SK-N-SH treated with all-trans-retinoic acid at 6 μM for 48 hours (cell line): ENCODE measurements around the gene GADD45GIP1.
A peak's percentile ranks its signal among the peaks of the same experiment; 100 is the strongest.

Experiments
- ATAC-seq: fragments of 200-7000 bp; cut with Tn5 transposase; 3 replicates; pipeline ENCODE4 v1.9.1; 2020; ENCODE audit warnings: mild to moderate bottlenecking, moderate library complexity
- ARNTL ChIP-seq: fragments of 450-650 bp; formaldehyde crosslinking; IDR thresholded peaks from 2 replicates; pipeline ENCODE4 v1.5.0; 2020; ENCODE audit warnings: low read depth, mild to moderate bottlenecking, moderate library complexity, borderline replicate concordance
- BACH2 ChIP-seq: fragments of 250-450 bp; sonication (Bioruptor Pico); IDR thresholded peaks from 2 replicates; pipeline ENCODE4 v1.9.0; 2021; ENCODE audit warnings: mild to moderate bottlenecking, borderline replicate concordance
- CSDC2 ChIP-seq: fragments of 250-450 bp; sonication (Bioruptor Pico); IDR thresholded peaks from 2 replicates; pipeline ENCODE4 v1.5.0; 2020; ENCODE audit warnings: mild to moderate bottlenecking, moderate library complexity
- ESRRG ChIP-seq: fragments of 250-450 bp; sonication (Bioruptor Pico); IDR thresholded peaks from 2 replicates; pipeline ENCODE4 v1.6.1; 2021; ENCODE audit warnings: mild to moderate bottlenecking
- GLIS3 ChIP-seq: fragments of 250-450 bp; sonication (Bioruptor Pico); IDR thresholded peaks from 2 replicates; pipeline ENCODE4 v1.5.0; 2020; ENCODE audit warnings: mild to moderate bottlenecking, moderate library complexity
- ISL1 ChIP-seq: fragments of 250-450 bp; sonication (Bioruptor Pico); IDR thresholded peaks from 2 replicates; pipeline ENCODE4 v2.1.2; 2022; ENCODE audit warnings: mild to moderate bottlenecking, moderate library complexity
- OSR1 ChIP-seq: fragments of 250-450 bp; sonication (Bioruptor Pico); IDR thresholded peaks from 2 replicates; pipeline ENCODE4 v1.8.0; 2022; ENCODE audit warnings: moderate library complexity, mild to moderate bottlenecking, inconsistent platforms
- PPARA ChIP-seq: fragments of 250-450 bp; sonication (Bioruptor Pico); IDR thresholded peaks from 2 replicates; pipeline ENCODE4 v1.5.0; 2020; ENCODE audit warnings: mild to moderate bottlenecking, borderline replicate concordance
- RARB ChIP-seq: fragments of 250-450 bp; sonication (Bioruptor Pico); IDR thresholded peaks from 2 replicates; pipeline ENCODE4 v1.8.0; 2021; ENCODE audit warnings: mild to moderate bottlenecking, moderate library complexity
- TCF4 ChIP-seq: fragments of 250-450 bp; sonication (Bioruptor Pico); IDR thresholded peaks from 2 replicates; pipeline ENCODE4 v1.8.0; 2021; ENCODE audit warnings: mild to moderate bottlenecking, moderate library complexity, borderline replicate concordance
- TOX ChIP-seq: fragments of 250-450 bp; sonication (Bioruptor Pico); IDR thresholded peaks from 2 replicates; pipeline ENCODE4 v1.8.0; 2021; ENCODE audit warnings: mild to moderate bottlenecking, moderate library complexity, borderline replicate concordance
- ZC3H10 ChIP-seq: fragments of 250-450 bp; sonication (Bioruptor Pico); IDR thresholded peaks from 2 replicates; pipeline ENCODE4 v1.5.1; 2021; ENCODE audit warnings: mild to moderate bottlenecking, moderate library complexity
- ZFP3 ChIP-seq: fragments of 250-450 bp; sonication (Bioruptor Pico); IDR thresholded peaks from 2 replicates; pipeline ENCODE4 v1.5.0; 2020; ENCODE audit warnings: mild to moderate bottlenecking, moderate library complexity
- ZFP30 ChIP-seq: fragments of 450-650 bp; formaldehyde crosslinking; IDR thresholded peaks from 2 replicates; pipeline ENCODE4 v1.5.0; 2022; ENCODE audit warnings: mild to moderate bottlenecking, moderate library complexity
- ZNF565 ChIP-seq: fragments of 450-650 bp; formaldehyde crosslinking; conservative IDR thresholded peaks from 2 replicates; pipeline ENCODE4 v1.5.0; 2020; ENCODE audit warnings: low read depth, mild to moderate bottlenecking, moderate library complexity
- ZNF70 ChIP-seq: fragments of 450-650 bp; formaldehyde crosslinking; IDR thresholded peaks from 2 replicates; pipeline ENCODE4 v1.5.0; 2020; ENCODE audit warnings: mild to moderate bottlenecking, moderate library complexity
- ZNF8 ChIP-seq: fragments of 450-650 bp; formaldehyde crosslinking; IDR thresholded peaks from 2 replicates; pipeline ENCODE4 v1.5.0; 2020; ENCODE audit warnings: mild to moderate bottlenecking, moderate library complexity
- TF ChIP-seq, protein P1 (sequence below): fragments of 250-450 bp; sonication (Bioruptor Pico); IDR thresholded peaks from 2 replicates; pipeline ENCODE4 v1.5.1; 2021; ENCODE audit warnings: mild to moderate bottlenecking, moderate library complexity
- TF ChIP-seq, protein P2 (sequence below): fragments of 250-450 bp; sonication (Bioruptor Pico); IDR thresholded peaks from 2 replicates; pipeline ENCODE4 v1.8.0; 2020; ENCODE audit warnings: mild to moderate bottlenecking, moderate library complexity, borderline replicate concordance
- TF ChIP-seq, protein P3 (sequence below): fragments of 250-450 bp; sonication (Bioruptor Pico); IDR thresholded peaks from 2 replicates; pipeline ENCODE4 v1.5.0; 2020; ENCODE audit warnings: mild to moderate bottlenecking, moderate library complexity
- TF ChIP-seq, protein P4 (sequence below): fragments of 250-450 bp; sonication (Bioruptor Pico); IDR thresholded peaks from 2 replicates; pipeline ENCODE4 v1.5.1; 2020; ENCODE audit warnings: low read depth, mild to moderate bottlenecking, moderate library complexity
- TF ChIP-seq, protein P5 (sequence below): fragments of 250-450 bp; sonication (Bioruptor Pico); IDR thresholded peaks from 2 replicates; pipeline ENCODE4 v1.8.0; 2021; ENCODE audit warnings: low read depth, mild to moderate bottlenecking, moderate library complexity, borderline replicate concordance

GADD45GIP1 gene

DNA sequence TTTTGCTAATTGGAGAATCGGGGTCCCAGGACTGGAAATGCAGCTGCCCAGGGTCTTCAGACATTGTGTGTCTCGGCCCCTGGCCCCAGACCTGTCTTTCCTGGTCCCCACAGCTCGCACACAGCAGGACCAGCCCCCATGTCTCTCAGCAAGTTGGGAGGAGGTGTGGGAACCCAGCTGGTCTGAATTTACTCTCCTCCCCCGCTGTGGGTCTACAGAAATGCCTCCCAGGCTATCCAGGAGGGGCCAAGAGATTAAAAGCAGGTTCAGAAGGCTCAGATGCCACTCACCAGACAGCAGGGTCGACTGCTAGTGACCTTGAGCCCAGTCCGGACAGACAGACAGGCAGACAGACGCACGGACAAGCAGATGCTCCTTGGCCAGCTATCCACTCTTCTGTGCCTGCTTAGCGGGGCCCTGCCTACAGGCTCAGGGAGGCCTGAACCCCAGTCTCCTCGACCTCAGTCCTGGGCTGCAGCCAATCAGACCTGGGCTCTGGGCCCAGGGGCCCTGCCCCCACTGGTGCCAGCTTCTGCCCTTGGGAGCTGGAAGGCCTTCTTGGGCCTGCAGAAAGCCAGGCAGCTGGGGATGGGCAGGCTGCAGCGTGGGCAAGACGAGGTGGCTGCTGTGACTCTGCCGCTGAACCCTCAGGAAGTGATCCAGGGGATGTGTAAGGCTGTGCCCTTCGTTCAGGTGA is 12.4 kb upstream of the GADD45GIP1 start, which contains the start of gene DAND5:
DAND5 (plus strand) TSS at position 285 of the 697 bp plus-strand sequence; CDS start at position 370, 85 bp downstream.
- peak; percentile 65 for ATAC-seq
- no peak for TF ChIP-seq ARNTL
- 0 out of 2 replicates have a peak, but pooled peaks have one; percentile 47 for TF ChIP-seq PPARA
- 0 out of 2 replicates have a peak, but pooled peaks have one; percentile 14 for TF ChIP-seq ZNF565 (CRISPR knock-in tag)
- TF ChIP-seq TOX (CRISPR knock-in tag), result no peak
- no peak for TF ChIP-seq CSDC2 (CRISPR knock-in tag)
- TF ChIP-seq ZNF70 (CRISPR knock-in tag), result no peak
- TF ChIP-seq ZNF8, result no peak

DNA sequence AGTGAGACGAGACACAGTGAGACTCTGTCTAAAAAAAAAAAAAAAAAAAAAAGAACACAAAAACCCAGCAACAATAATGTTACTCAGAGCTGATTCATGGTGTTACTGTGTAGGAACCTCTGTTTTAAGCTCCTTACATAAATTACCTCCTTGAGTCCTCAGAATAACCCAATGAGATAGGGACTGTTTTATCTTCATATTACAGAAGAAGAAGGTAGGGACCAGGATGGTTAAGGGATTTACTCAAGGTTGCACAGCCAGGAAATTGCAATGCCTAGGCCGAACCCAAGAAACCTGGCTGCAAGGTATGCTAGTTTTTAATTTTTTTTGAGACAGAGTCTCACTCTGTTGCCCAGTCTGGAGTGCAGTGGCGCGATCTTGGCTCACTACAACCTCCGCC is 10.9 kb upstream of the GADD45GIP1 start:
- no peak for TF ChIP-seq ZFP30 (CRISPR knock-in tag)
- TF ChIP-seq ZNF70 (CRISPR knock-in tag), result no peak
- TF ChIP-seq TCF4 (CRISPR knock-in tag), result no peak
- TF ChIP-seq RARB (CRISPR knock-in tag), result no peak
- no peak for TF ChIP-seq TOX (CRISPR knock-in tag)
- no peak for TF ChIP-seq ZNF565 (CRISPR knock-in tag)
- TF ChIP-seq ZNF8, result no peak
- no peak for TF ChIP-seq ZFP3 (CRISPR knock-in tag)
- TF ChIP-seq ESRRG, result no peak
- TF ChIP-seq, protein P1, sequence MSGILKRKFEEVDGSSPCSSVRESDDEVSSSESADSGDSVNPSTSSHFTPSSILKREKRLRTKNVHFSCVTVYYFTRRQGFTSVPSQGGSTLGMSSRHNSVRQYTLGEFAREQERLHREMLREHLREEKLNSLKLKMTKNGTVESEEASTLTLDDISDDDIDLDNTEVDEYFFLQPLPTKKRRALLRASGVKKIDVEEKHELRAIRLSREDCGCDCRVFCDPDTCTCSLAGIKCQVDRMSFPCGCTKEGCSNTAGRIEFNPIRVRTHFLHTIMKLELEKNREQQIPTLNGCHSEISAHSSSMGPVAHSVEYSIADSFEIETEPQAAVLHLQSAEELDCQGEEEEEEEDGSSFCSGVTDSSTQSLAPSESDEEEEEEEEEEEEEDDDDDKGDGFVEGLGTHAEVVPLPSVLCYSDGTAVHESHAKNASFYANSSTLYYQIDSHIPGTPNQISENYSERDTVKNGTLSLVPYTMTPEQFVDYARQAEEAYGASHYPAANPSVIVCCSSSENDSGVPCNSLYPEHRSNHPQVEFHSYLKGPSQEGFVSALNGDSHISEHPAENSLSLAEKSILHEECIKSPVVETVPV (CRISPR knock-in tag), result no peak
- TF ChIP-seq, protein P2, sequence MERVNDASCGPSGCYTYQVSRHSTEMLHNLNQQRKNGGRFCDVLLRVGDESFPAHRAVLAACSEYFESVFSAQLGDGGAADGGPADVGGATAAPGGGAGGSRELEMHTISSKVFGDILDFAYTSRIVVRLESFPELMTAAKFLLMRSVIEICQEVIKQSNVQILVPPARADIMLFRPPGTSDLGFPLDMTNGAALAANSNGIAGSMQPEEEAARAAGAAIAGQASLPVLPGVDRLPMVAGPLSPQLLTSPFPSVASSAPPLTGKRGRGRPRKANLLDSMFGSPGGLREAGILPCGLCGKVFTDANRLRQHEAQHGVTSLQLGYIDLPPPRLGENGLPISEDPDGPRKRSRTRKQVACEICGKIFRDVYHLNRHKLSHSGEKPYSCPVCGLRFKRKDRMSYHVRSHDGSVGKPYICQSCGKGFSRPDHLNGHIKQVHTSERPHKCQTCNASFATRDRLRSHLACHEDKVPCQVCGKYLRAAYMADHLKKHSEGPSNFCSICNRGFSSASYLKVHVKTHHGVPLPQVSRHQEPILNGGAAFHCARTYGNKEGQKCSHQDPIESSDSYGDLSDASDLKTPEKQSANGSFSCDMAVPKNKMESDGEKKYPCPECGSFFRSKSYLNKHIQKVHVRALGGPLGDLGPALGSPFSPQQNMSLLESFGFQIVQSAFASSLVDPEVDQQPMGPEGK (CRISPR knock-in tag), result no peak
- TF ChIP-seq GLIS3 (CRISPR knock-in tag), result no peak
- TF ChIP-seq, protein P3, sequence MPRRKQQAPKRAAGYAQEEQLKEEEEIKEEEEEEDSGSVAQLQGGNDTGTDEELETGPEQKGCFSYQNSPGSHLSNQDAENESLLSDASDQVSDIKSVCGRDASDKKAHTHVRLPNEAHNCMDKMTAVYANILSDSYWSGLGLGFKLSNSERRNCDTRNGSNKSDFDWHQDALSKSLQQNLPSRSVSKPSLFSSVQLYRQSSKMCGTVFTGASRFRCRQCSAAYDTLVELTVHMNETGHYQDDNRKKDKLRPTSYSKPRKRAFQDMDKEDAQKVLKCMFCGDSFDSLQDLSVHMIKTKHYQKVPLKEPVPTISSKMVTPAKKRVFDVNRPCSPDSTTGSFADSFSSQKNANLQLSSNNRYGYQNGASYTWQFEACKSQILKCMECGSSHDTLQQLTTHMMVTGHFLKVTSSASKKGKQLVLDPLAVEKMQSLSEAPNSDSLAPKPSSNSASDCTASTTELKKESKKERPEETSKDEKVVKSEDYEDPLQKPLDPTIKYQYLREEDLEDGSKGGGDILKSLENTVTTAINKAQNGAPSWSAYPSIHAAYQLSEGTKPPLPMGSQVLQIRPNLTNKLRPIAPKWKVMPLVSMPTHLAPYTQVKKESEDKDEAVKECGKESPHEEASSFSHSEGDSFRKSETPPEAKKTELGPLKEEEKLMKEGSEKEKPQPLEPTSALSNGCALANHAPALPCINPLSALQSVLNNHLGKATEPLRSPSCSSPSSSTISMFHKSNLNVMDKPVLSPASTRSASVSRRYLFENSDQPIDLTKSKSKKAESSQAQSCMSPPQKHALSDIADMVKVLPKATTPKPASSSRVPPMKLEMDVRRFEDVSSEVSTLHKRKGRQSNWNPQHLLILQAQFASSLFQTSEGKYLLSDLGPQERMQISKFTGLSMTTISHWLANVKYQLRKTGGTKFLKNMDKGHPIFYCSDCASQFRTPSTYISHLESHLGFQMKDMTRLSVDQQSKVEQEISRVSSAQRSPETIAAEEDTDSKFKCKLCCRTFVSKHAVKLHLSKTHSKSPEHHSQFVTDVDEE (CRISPR knock-in tag), result no peak
- TF ChIP-seq, protein P4, sequence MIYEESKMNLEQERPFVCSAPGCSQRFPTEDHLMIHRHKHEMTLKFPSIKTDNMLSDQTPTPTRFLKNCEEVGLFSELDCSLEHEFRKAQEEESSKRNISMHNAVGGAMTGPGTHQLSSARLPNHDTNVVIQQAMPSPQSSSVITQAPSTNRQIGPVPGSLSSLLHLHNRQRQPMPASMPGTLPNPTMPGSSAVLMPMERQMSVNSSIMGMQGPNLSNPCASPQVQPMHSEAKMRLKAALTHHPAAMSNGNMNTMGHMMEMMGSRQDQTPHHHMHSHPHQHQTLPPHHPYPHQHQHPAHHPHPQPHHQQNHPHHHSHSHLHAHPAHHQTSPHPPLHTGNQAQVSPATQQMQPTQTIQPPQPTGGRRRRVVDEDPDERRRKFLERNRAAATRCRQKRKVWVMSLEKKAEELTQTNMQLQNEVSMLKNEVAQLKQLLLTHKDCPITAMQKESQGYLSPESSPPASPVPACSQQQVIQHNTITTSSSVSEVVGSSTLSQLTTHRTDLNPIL (CRISPR knock-in tag), result no peak
- TF ChIP-seq OSR1 (CRISPR knock-in tag), result no peak
- no peak for ATAC-seq

DNA sequence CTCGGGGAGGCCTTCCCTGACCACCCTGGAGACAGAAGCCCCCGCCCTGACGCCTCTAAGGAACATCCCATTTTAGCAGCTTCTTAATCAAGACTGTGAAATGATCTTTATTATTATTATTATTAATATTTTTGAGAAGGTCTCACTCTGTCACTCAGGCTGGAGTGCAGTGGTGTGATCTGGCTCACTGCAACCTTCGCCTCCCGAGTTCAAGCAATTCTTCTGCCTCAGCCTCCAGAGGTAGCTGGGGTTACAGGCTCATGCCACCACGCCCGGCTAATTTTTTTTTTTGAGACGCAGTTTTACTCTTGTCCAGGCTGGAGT is 8.8 kb upstream of the GADD45GIP1 start:
- ATAC-seq, result no peak
- TF ChIP-seq RARB (CRISPR knock-in tag) (no peak), BACH2 (CRISPR knock-in tag) (no peak), ZNF565 (CRISPR knock-in tag) (no peak), PPARA (no peak), GLIS3 (CRISPR knock-in tag) (no peak), ZNF70 (CRISPR knock-in tag) (no peak), TOX (CRISPR knock-in tag) (no peak), TCF4 (CRISPR knock-in tag) (no peak), ZC3H10 (no peak), ZFP30 (CRISPR knock-in tag) (no peak), ARNTL (no peak), OSR1 (CRISPR knock-in tag) (no peak), ESRRG (no peak), ISL1 (CRISPR knock-in tag) (no peak)
- TF ChIP-seq, protein P3 (CRISPR knock-in tag), result no peak
- TF ChIP-seq, protein P5, sequence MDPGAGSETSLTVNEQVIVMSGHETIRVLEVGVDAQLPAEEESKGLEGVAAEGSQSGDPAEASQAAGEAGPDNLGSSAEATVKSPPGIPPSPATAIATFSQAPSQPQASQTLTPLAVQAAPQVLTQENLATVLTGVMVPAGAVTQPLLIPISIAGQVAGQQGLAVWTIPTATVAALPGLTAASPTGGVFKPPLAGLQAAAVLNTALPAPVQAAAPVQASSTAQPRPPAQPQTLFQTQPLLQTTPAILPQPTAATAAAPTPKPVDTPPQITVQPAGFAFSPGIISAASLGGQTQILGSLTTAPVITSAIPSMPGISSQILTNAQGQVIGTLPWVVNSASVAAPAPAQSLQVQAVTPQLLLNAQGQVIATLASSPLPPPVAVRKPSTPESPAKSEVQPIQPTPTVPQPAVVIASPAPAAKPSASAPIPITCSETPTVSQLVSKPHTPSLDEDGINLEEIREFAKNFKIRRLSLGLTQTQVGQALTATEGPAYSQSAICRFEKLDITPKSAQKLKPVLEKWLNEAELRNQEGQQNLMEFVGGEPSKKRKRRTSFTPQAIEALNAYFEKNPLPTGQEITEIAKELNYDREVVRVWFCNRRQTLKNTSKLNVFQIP, result no peak
- TF ChIP-seq, protein P4 (CRISPR knock-in tag), result no peak
